Measurements from ENCODE around the gene AZU1. TPM values are rescaled to one million over a fixed set of nuclear protein-coding genes. Genes with fewer than 3 reads are reported as not detected.

AZU1 gene
- total and polyA plus RNA-seq, 2 of the 8 experiments (the other 6 are each of a cell fraction or from before 2014, with no cell fraction given): 0.80 to 1.3 TPM

DNA sequence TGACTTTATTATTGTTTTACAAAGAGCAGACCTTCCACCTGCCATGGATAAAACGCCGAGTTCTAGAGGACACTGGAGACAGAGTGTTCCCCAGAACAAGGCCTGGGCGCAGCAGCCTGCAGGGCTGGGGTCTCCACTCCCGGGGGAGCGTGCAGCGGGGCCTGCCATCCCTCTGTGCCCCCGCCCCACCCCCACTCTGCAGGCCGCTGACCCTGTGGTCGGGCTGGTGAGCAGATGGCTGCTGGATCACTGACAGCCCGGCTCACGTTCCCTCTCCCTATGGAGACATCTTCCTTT, 39.0 kb upstream of the AZU1 start:
- H3K27me3 ChIP-seq (replicated peaks in 1 of 4; ENCODE audit: control insufficient read depth in 3 of 4, extremely low read depth in 1 of 4, insufficient read depth in 3 of 4, low read length in 3 of 4): no peaks in the 10 kb centered on the region
- H3K36me3 ChIP-seq (ENCODE audit: control insufficient read depth in 2 of 4, insufficient read depth in 4 of 4, low read length in 3 of 4): no peaks in the 10 kb centered on the region
- DNase-seq (ENCODE audit: low read depth in 1 of 2, low spot score in 2 of 2) (no peak), FAIRE-seq (no peak)
- no peaks in the 10 kb centered on the region for H3K9me3 ChIP-seq (ENCODE audit: insufficient read depth in 2 of 2, low read depth in 1 of 2, low read length in 1 of 2)
- no peak overlapping the region for H2BK120ac ChIP-seq (replicated peaks; ENCODE audit: low read depth, low read length)
- H2BK15ac ChIP-seq (ENCODE audit: low read length): no peak overlapping the region
- H2AFZ ChIP-seq (ENCODE audit: low read length): no peak overlapping the region
- H4K20me1 ChIP-seq (replicated peaks in 1 of 2; ENCODE audit: control insufficient read depth in 1 of 2, insufficient read depth in 2 of 2, low read length in 2 of 2): no peaks in the 10 kb centered on the region
- H4K91ac ChIP-seq (replicated peaks; ENCODE audit: insufficient read length, low read length): peak overlapping the region; percentile 94
- H3K27ac ChIP-seq (ENCODE audit: low read depth, low read length): no peak overlapping the region
- H3K4ac ChIP-seq (replicated peaks; ENCODE audit: insufficient read length, low read depth, low read length): no peak overlapping the region
- ChIA-PET CTCF (ENCODE audit: partially characterized antibody) (interaction anchor here (0.5 to 5.2 kb wide), 3 partner anchors 10 to 19 kb away, joined by 3 to 23 read pairs (median 10); no protein-coding TSS in a partner anchor), POLR2A (ENCODE audit: partially characterized antibody) (interaction anchor here (1.2 to 5.8 kb wide), 4 partner anchors 12 to 25 kb away, joined by 4 to 85 read pairs (median 10); partner anchors contain the start of gene PTBP1)
- H3K79me2 ChIP-seq (ENCODE audit: control insufficient read depth in 1 of 2, insufficient read depth in 2 of 2, low read length in 2 of 2): peaks cover 0 to 2% of the 10 kb centered on the region in 2 experiments; a peak in 2 of 4 replicates
- H3K4me3 ChIP-seq (ENCODE audit: extremely low read depth in 1 of 4, insufficient read depth in 2 of 4, low read depth in 3 of 4, low read length in 4 of 4): no peak overlapping the region
- no peaks in the 10 kb centered on the region for H3K23me2 ChIP-seq (ENCODE audit: low read depth, low read length)
- peak overlapping the region; percentile 45 for H4K5ac ChIP-seq (ENCODE audit: insufficient read length, low read depth, low read length)
- 76% methylated on average over 11 of the region's 11 CpGs; no CpG with 5 or more reads in 1 of the 2 experiments for WGBS, 2 experiments (ENCODE audit: extremely low coverage in 1 of 2, insufficient coverage in 1 of 2, insufficient read length in 1 of 2, insufficient replicate concordance in 2 of 2, low coverage in 1 of 2, low lambda C conversion rate in 2 of 2, missing lambda C conversion rate in 1 of 2)
- 0 out of 4 replicates have a peak overlapping the region, but pooled peaks of 1 of the 2 experiments have one; percentile 56 for H3K4me2 ChIP-seq (ENCODE audit: insufficient read depth in 1 of 2, low read depth in 2 of 2, low read length in 2 of 2)
- peak overlapping the region; percentile 84; the same call in 1 of the 2 replicates for H2BK5ac ChIP-seq (ENCODE audit: low read depth, low read length)
- no peak for TF ChIP-seq TEAD4 (IDR thresholded peaks at IDR 0.05; ENCODE audit: low read depth, low read length)
- H2BK20ac ChIP-seq (ENCODE audit: low read length): no peak overlapping the region
- H3K18ac ChIP-seq (ENCODE audit: extremely low read depth, low read length): no peak overlapping the region; the same call in 1 of the 2 replicates
- no peak overlapping the region for H3K9ac ChIP-seq (replicated peaks in 1 of 4; ENCODE audit: extremely low read depth in 1 of 4, low read depth in 3 of 4, low read length in 3 of 4)
- peak overlapping the region; percentile 80; the same call in 1 of the 2 replicates for H4K8ac ChIP-seq (ENCODE audit: extremely low read depth, insufficient read depth, low read length)
- peaks cover 0 to 33% (median 16%) of the 10 kb centered on the region in 4 experiments; a peak in 6 of 7 replicates for H3K4me1 ChIP-seq (replicated peaks in 1 of 4; ENCODE audit: control insufficient read depth in 3 of 4, insufficient read depth in 4 of 4, low read length in 3 of 4)
- H2AK5ac ChIP-seq (ENCODE audit: low read depth, low read length): 0 out of 2 replicates have a peak overlapping the region, but pooled peaks have one; percentile 32
- no peak overlapping the region for H3K56ac ChIP-seq (replicated peaks; ENCODE audit: insufficient read length, low read depth, low read length)
- peak overlapping the region; percentile 84; the same call in 1 of the 2 replicates for H2BK12ac ChIP-seq (ENCODE audit: low read depth, low read length)
- H3K14ac ChIP-seq (ENCODE audit: insufficient read length): no peak overlapping the region
- no peak overlapping the region for H3K23ac ChIP-seq (ENCODE audit: insufficient read length)
- H3K79me1 ChIP-seq (ENCODE audit: low read depth, low read length): no peaks in the 10 kb centered on the region; the same call in 1 of the 2 replicates
